DOHH2 (cell line): Measurements from ENCODE around the gene SMG6.
A peak's percentile ranks its signal among the peaks of the same experiment; 100 is the strongest.

Experiments
- CTCF ChIP-seq: fragments of 200-600 bp; sonication (generic); IDR thresholded peaks from one replicate; pipeline ENCODE4 v1.5.1; 2014; ENCODE audit warnings: antibody characterized with exemption, mild to moderate bottlenecking, low read depth, low read length; ENCODE audit not compliant: poor library complexity, severe bottlenecking
- EZH2phosphoT487 ChIP-seq: fragments of 200-600 bp; sonication (generic); IDR thresholded peaks from 2 replicates; pipeline ENCODE4 v1.6.1; 2017; ENCODE audit warnings: borderline replicate concordance, mild to moderate bottlenecking, antibody characterized with exemption, low read length, moderate library complexity, mixed read lengths

GRCh38 chr17:2282297-2282873 lies 21.2 kb downstream of the SMG6 start:
- TF ChIP-seq CTCF = peak; percentile 65
- no peak for TF ChIP-seq EZH2phosphoT487
